ENCODE data around the gene TMEM192. TPM values are rescaled to one million over a fixed set of nuclear protein-coding genes. Genes with fewer than 3 reads are reported as not detected.

Gene TMEM192
- total RNA-seq, 2 donors from 2014 or later: 13.1 to 15.1 TPM

GRCh38 chr4:165118256-165118909, 5.7 kb upstream of the TMEM192 start:
- no peak overlapping the region for H3K4me3 Mint-ChIP-seq
- no peaks in the 10 kb centered on the region for H3K36me3 Mint-ChIP-seq (ENCODE audit: low read depth)
- no peak overlapping the region for H3K27ac ChIP-seq (ENCODE audit: low read depth, low read length)
- H3K36me3 ChIP-seq (ENCODE audit: control insufficient read depth, insufficient read depth, low read length): no peaks in the 10 kb centered on the region
- no peak for DNase-seq
- WGBS, 2 experiments (ENCODE audit: insufficient coverage in 1 of 2, insufficient read length in 1 of 2): 86 to 100% methylated on average over 3 to 4 of the region's 4 CpGs
- no peak overlapping the region for H3K4me3 ChIP-seq (ENCODE audit: low read length)
- no peaks in the 10 kb centered on the region for H3K27me3 Mint-ChIP-seq (ENCODE audit: insufficient read depth)
- TF ChIP-seq, protein P1, sequence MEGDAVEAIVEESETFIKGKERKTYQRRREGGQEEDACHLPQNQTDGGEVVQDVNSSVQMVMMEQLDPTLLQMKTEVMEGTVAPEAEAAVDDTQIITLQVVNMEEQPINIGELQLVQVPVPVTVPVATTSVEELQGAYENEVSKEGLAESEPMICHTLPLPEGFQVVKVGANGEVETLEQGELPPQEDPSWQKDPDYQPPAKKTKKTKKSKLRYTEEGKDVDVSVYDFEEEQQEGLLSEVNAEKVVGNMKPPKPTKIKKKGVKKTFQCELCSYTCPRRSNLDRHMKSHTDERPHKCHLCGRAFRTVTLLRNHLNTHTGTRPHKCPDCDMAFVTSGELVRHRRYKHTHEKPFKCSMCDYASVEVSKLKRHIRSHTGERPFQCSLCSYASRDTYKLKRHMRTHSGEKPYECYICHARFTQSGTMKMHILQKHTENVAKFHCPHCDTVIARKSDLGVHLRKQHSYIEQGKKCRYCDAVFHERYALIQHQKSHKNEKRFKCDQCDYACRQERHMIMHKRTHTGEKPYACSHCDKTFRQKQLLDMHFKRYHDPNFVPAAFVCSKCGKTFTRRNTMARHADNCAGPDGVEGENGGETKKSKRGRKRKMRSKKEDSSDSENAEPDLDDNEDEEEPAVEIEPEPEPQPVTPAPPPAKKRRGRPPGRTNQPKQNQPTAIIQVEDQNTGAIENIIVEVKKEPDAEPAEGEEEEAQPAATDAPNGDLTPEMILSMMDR (conservative IDR thresholded peaks at IDR 0.05): no peak
- no peak overlapping the region for H3K27ac Mint-ChIP-seq
- H3K4me1 Mint-ChIP-seq: peaks cover 2% of the 10 kb centered on the region
- H3K27me3 ChIP-seq (ENCODE audit: control insufficient read depth, insufficient read depth, low read length, poor library complexity, severe bottlenecking): no peaks in the 10 kb centered on the region
- no peaks in the 10 kb centered on the region for H3K9me3 ChIP-seq (ENCODE audit: control insufficient read depth, low read length)
- H3K9ac ChIP-seq (ENCODE audit: extremely low read depth, low read length, poor library complexity, severe bottlenecking): no peak overlapping the region
- no peaks in the 10 kb centered on the region for H3K4me1 ChIP-seq (ENCODE audit: control insufficient read depth, insufficient read depth, low read length)
- H3K9me3 Mint-ChIP-seq: peaks cover 2% of the 10 kb centered on the region

GRCh38 chr4:165115301-165115700, 2.6 kb upstream of the TMEM192 start:
- Mint-ChIP-seq H3K36me3 (ENCODE audit: low read depth) (no peaks in the 10 kb centered on the region), H3K27ac (no peak overlapping the region), H3K27me3 (ENCODE audit: insufficient read depth) (no peaks in the 10 kb centered on the region), H3K4me3 (no peak overlapping the region), H3K4me1 (peaks cover 5% of the 10 kb centered on the region), H3K9me3 (no peaks in the 10 kb centered on the region)
- no peaks in the 10 kb centered on the region for H3K9me3 ChIP-seq (ENCODE audit: control insufficient read depth, low read length)
- H3K4me1 ChIP-seq (ENCODE audit: control insufficient read depth, insufficient read depth, low read length): no peaks in the 10 kb centered on the region
- no peak overlapping the region for H3K4me3 ChIP-seq (ENCODE audit: low read length)
- no peaks in the 10 kb centered on the region for H3K27me3 ChIP-seq (ENCODE audit: control insufficient read depth, insufficient read depth, low read length, poor library complexity, severe bottlenecking)
- DNase-seq: no peak
- no peaks in the 10 kb centered on the region for H3K36me3 ChIP-seq (ENCODE audit: control insufficient read depth, insufficient read depth, low read length)
- 94 to 100% methylated on average over 2 to 3 of the region's 3 CpGs for WGBS, 2 experiments (ENCODE audit: insufficient coverage in 1 of 2, insufficient read length in 1 of 2)
- TF ChIP-seq, protein P1 (conservative IDR thresholded peaks at IDR 0.05): no peak
- no peak overlapping the region for H3K9ac ChIP-seq (ENCODE audit: extremely low read depth, low read length, poor library complexity, severe bottlenecking)
- H3K27ac ChIP-seq (ENCODE audit: low read depth, low read length): no peak overlapping the region

DNA sequence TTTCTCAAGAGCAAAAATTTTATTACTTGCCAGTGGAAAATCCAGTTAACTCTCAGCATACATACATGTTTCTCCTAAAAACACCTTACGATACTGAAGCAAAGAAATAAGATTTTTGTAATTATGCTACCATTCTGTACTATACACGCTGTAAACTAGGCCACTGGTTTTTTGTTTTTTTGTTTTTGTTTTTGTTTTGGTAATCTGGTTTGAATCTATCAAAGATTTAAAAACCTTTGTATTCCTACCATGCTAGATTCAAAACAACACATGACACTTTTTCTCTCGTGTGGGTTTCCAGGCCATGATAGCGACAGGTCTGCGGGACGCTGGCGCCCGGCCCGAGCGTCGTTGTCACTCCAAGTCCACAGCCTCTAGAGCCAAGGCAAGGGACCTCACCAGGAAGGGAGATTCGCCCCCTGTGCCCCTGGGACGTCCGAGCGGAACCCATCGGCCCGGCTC, 723 bp downstream of the TMEM192 start:
- peak overlapping the region; percentile 57 for H3K9ac ChIP-seq (ENCODE audit: extremely low read depth, low read length, poor library complexity, severe bottlenecking)
- H3K27ac Mint-ChIP-seq: peak overlapping the region; percentile 22
- no peaks in the 10 kb centered on the region for H3K4me1 ChIP-seq (ENCODE audit: control insufficient read depth, insufficient read depth, low read length)
- TF ChIP-seq, protein P1 (conservative IDR thresholded peaks at IDR 0.05): no peak
- H3K27ac ChIP-seq (ENCODE audit: low read depth, low read length): no peak overlapping the region
- no peaks in the 10 kb centered on the region for H3K36me3 ChIP-seq (ENCODE audit: control insufficient read depth, insufficient read depth, low read length)
- WGBS, 2 experiments (ENCODE audit: insufficient coverage in 1 of 2, insufficient read length in 1 of 2): 7% methylated on average over 16 of the region's 17 CpGs; no CpG with 5 or more reads in 1 of the 2 experiments
- peak overlapping the region; percentile 87 for H3K4me3 Mint-ChIP-seq
- H3K36me3 Mint-ChIP-seq (ENCODE audit: low read depth): no peaks in the 10 kb centered on the region
- H3K4me1 Mint-ChIP-seq: peaks cover 3% of the 10 kb centered on the region
- no peaks in the 10 kb centered on the region for H3K27me3 ChIP-seq (ENCODE audit: control insufficient read depth, insufficient read depth, low read length, poor library complexity, severe bottlenecking)
- H3K9me3 ChIP-seq (ENCODE audit: control insufficient read depth, low read length): no peaks in the 10 kb centered on the region
- H3K9me3 Mint-ChIP-seq: no peaks in the 10 kb centered on the region
- H3K4me3 ChIP-seq (ENCODE audit: low read length): peak overlapping the region; percentile 91
- H3K27me3 Mint-ChIP-seq (ENCODE audit: insufficient read depth): no peaks in the 10 kb centered on the region
- no peak for DNase-seq

Data from endodermal cell (in vitro differentiated cells).